ENCODE data around the gene CRMP1. TPM values are rescaled to one million over a fixed set of nuclear protein-coding genes. Genes with fewer than 3 reads are reported as not detected.

The CRMP1 gene
- total RNA-seq, 4 donors from 2014 or later: 0.63 to 3.0 (median 0.81) TPM; not detected in 1

DNA sequence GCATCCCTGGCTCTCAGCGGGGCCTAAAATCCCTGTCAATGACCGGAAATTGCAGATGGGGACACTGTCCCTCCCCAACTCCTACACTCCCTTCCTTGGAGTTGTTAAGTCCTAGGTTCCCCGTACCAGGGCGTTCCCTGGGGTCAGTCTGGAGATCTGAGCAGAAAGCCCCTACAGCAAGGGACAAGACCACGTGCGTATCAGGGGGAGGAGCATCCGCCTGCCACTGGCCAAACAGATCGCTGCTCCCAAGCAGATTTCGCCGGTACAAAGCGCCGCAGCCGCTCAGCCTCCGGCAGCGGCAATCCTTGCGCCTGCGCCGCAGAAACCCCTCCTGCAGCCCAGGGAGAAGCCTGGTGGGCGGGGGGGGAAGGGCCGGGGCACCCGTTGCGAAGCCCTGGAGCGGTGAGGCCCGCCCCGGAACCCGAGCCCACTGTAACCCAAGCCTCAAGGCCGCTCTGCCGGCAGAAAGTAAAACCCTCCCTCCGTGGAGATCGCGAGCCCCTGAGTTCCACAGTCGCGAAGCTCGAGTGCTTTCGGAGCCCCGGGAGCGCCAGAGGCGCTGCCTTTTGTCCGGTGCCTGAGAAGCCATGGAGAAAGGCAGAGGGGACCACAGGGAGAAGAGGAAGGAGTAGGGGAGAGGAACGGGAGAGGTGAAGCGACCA is 2.7 kb downstream of the CRMP1 start:
- intact Hi-C loops (cut with DNase I): no loop called here
- H3K9me3 ChIP-seq: no peaks in the 10 kb centered on the region
- DNase-seq: no peak
- peaks cover 10 to 11% of the 10 kb centered on the region in 2 donors for H3K4me1 ChIP-seq
- WGBS, 2 donors: 2 to 6% methylated on average over 30 to 37 of the region's 41 CpGs
- no peak overlapping the region for H3K4me3 ChIP-seq (replicated peaks in 1 of 3)
- H3K27me3 ChIP-seq: peaks cover 30% of the 10 kb centered on the region
- TF ChIP-seq, protein P1, sequence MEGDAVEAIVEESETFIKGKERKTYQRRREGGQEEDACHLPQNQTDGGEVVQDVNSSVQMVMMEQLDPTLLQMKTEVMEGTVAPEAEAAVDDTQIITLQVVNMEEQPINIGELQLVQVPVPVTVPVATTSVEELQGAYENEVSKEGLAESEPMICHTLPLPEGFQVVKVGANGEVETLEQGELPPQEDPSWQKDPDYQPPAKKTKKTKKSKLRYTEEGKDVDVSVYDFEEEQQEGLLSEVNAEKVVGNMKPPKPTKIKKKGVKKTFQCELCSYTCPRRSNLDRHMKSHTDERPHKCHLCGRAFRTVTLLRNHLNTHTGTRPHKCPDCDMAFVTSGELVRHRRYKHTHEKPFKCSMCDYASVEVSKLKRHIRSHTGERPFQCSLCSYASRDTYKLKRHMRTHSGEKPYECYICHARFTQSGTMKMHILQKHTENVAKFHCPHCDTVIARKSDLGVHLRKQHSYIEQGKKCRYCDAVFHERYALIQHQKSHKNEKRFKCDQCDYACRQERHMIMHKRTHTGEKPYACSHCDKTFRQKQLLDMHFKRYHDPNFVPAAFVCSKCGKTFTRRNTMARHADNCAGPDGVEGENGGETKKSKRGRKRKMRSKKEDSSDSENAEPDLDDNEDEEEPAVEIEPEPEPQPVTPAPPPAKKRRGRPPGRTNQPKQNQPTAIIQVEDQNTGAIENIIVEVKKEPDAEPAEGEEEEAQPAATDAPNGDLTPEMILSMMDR (IDR thresholded peaks at IDR 0.05): no peak
- TF ChIP-seq POLR2A (IDR thresholded peaks at IDR 0.05): no peak
- no peak overlapping the region for H3K27ac ChIP-seq
- H3K36me3 ChIP-seq: no peaks in the 10 kb centered on the region

DNA sequence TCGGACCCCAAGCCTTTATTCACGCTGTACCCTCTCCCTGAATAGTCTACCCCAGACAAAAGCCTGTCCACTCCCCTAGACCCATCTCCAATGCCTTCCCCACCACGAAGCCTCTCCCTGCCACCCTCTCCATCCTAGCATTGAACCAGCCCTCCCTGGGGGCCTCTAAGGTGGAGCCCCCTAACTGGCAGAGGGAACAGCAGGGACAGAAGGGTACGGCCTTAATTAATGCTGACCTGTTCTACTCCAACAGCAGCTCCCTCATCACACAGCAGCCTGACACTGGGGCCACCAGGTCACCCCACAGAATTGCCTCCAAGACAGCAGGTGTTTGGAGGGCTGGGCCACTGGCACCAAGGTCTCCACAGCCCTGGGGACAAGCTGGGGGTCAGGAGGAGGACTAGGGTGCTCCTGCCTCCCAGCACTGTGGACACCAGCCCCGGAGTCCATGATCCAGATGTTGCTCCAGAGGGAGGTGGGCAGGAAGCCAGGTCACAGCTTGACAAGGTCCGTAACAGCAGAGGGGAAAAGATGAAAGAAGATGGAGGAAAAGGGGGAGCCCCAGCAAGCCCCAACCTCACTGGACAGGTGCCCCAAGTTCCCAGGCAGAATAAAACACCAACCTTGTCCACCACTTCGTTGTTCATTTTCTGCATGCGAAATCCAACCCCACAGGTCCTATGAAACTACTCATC is 3.7 kb downstream of the CRMP1 start:
- no peak for TF ChIP-seq POLR2A (IDR thresholded peaks at IDR 0.05)
- TF ChIP-seq, protein P1 (IDR thresholded peaks at IDR 0.05): no peak
- no peak overlapping the region for H3K4me3 ChIP-seq (replicated peaks in 1 of 3)
- H3K27me3 ChIP-seq: peaks cover 30% of the 10 kb centered on the region
- intact Hi-C loops (cut with DNase I): no loop called here
- H3K27ac ChIP-seq: no peak overlapping the region
- DNase-seq: no peak
- H3K4me1 ChIP-seq: peaks cover 10 to 11% of the 10 kb centered on the region in 2 donors
- no peaks in the 10 kb centered on the region for H3K9me3 ChIP-seq
- H3K36me3 ChIP-seq: no peaks in the 10 kb centered on the region
- WGBS, 2 donors: 24 to 30% methylated on average over 8 of the region's 8 CpGs

DNA sequence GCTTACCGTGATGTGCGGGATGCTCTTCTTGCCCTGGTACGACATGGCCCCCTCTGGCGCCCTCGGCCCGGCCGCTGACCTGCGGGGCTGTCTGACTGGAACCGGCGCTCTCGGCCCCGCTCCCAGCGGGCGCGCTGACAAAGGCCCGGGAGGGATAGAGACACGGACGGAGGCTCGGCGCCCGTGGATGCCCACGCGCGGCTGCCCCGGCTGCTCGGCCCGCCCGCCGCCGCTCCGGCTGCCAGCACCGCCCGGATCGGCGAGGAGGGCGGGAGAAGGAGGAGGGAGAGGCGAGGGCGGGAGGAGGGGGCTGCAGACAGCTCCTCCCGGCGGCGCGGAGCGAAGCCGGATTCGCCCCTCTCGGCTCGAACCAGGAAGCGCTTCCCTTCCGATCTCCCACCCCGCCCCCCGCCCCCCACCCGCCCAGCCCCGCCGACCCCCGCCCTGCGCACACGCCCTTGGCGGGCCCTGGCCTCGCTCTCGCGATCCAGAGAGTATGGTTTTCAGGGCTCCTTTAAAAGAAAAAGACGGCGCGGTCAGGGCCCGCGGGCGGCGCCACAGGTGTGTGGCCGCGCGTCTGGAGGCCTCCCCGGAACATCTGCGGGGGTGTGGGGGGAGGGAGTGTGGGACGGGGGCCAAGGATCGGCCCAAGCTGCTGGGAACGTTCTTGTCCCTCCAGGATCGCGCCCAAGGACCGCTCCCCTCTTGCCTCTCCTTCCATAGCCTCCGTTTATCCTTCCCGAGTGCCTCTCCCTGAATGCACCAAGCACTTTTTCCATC is 4.5 kb downstream of the CRMP1 start:
- Histone ChIP-seq H3K36me3 (no peaks in the 10 kb centered on the region), H3K4me1 (peaks cover 10 to 11% of the 10 kb centered on the region in 2 donors), H3K27ac (no peak overlapping the region), H3K9me3 (no peaks in the 10 kb centered on the region), H3K4me3 (replicated peaks in 1 of 3) (peak overlapping the region in 1 of 3 donors; percentile 29), H3K27me3 (peaks cover 30% of the 10 kb centered on the region)
- WGBS, 2 donors: 3% methylated on average over 8 to 20 of the region's 81 CpGs
- no peak for TF ChIP-seq POLR2A (IDR thresholded peaks at IDR 0.05)
- TF ChIP-seq, protein P1 (IDR thresholded peaks at IDR 0.05): no peak
- DNase-seq: no peak
- intact Hi-C loops (cut with DNase I): no loop called here

- H3K9me3 ChIP-seq: no peaks in the 10 kb centered on the region
- H3K27ac ChIP-seq: no peak overlapping the region
- H3K4me1 ChIP-seq: peaks cover 10 to 11% of the 10 kb centered on the region in 2 donors
- intact Hi-C loops (cut with DNase I): no loop called here
- DNase-seq: no peak
- WGBS, 2 donors: 1% methylated on average over 31 of the region's 70 CpGs; no CpG with 5 or more reads in 1 of the 2 donors
- peaks cover 30% of the 10 kb centered on the region for H3K27me3 ChIP-seq
- H3K36me3 ChIP-seq: no peaks in the 10 kb centered on the region
- TF ChIP-seq, protein P1 (IDR thresholded peaks at IDR 0.05): no peak
- no peak for TF ChIP-seq POLR2A (IDR thresholded peaks at IDR 0.05)
- peak overlapping the region in 1 of 3 donors; percentile 29 for H3K4me3 ChIP-seq (replicated peaks in 1 of 3)
Observed at GRCh38 chr4:5887361-5888221, 5.3 kb downstream of the CRMP1 start.

All from thyroid gland (tissue), 4 donors.